Spleen (tissue), 11 donors: ENCODE data around the gene MATR3. TPM values are rescaled to one million over a fixed set of nuclear protein-coding genes. Genes with fewer than 3 reads are reported as not detected.
"Not testable (repeated sequence)": the region's sequence is repeated elsewhere in the genome, so short reads cannot be mapped to it uniquely, and the experiment has no call there.

Experiments
- DNase-seq: peaks from one replicate; pipeline ENCODE4 v3.0.0-alpha.2; 2020
- H3K27ac ChIP-seq, 8 donors: fragments of 200-600 bp; sonication (generic) in 7 of 8; 1 replicate in 4 of 8; 2 replicates in 4 of 8; pipeline versions ENCODE4 v1.5.0 to v1.8.0; 2016 to 2021; ENCODE audit warnings: inconsistent platforms in 4 of 8, mild to moderate bottlenecking in 4 of 8, moderate library complexity in 1 of 8
- H3K27me3 ChIP-seq, 7 donors: fragments of 200-600 bp; sonication (generic) in 6 of 7; replicated peaks in 1 of 7; 1 replicate in 4 of 7; 2 replicates in 3 of 7; pipeline versions ENCODE4 v1.5.0 to v1.8.0; 2016 to 2021; ENCODE audit warnings: inconsistent platforms in 3 of 7, mild to moderate bottlenecking in 1 of 7
- H3K36me3 ChIP-seq, 6 donors: fragments of 200-600 bp; sonication (generic) in 5 of 6; 1 replicate in 4 of 6; 2 replicates in 2 of 6; pipeline versions ENCODE4 v1.5.0 to v1.8.0; 2016 to 2021; ENCODE audit warnings: inconsistent platforms in 2 of 6
- H3K4me1 ChIP-seq, 6 donors: fragments of 200-600 bp; sonication (generic) in 5 of 6; 1 replicate in 3 of 6; 2 replicates in 3 of 6; pipeline versions ENCODE4 v1.5.0 to v1.8.0; 2016 to 2021; ENCODE audit warnings: inconsistent platforms in 3 of 6
- H3K4me3 ChIP-seq, 8 donors: fragments of 200-600 bp; sonication (generic) in 7 of 8; 1 replicate in 4 of 8; 2 replicates in 4 of 8; pipeline versions ENCODE4 v1.5.0 to v1.8.0; 2016 to 2021; ENCODE audit warnings: inconsistent platforms in 4 of 8, mild to moderate bottlenecking in 4 of 8, moderate library complexity in 2 of 8
- H3K9me3 ChIP-seq, 8 donors: fragments of 200-600 bp; sonication (generic) in 7 of 8; 1 replicate in 4 of 8; 2 replicates in 4 of 8; pipeline versions ENCODE4 v1.5.0 to v1.8.0; 2016 to 2021; ENCODE audit warnings: inconsistent platforms in 4 of 8
- CTCF ChIP-seq, 11 experiments: fragments of 200-600 bp in 7 of 11; fragments of 450-650 bp in 4 of 11; sonication (generic) in 4 of 11; IDR thresholded peaks in 8 of 11; conservative IDR thresholded peaks in 3 of 11; 1 replicate in 7 of 11; 2 replicates in 4 of 11; pipeline versions ENCODE4 v1.4.0 to v1.8.0; 2016 to 2021; ENCODE audit warnings: antibody characterized with exemption in 11 of 11, inconsistent platforms in 4 of 11, mild to moderate bottlenecking in 1 of 11
- POLR2A ChIP-seq, 3 donors: fragments of 450-650 bp; IDR thresholded peaks; one replicate each; pipeline ENCODE4 v1.5.1; 2017; ENCODE audit warnings: antibody characterized with exemption in 3 of 3, mild to moderate bottlenecking in 1 of 3
- POLR2AphosphoS5 ChIP-seq, 3 donors: sonication (generic); formaldehyde crosslinking; IDR thresholded peaks; one replicate each; pipeline ENCODE4 v1.5.1; 2017; ENCODE audit warnings: antibody characterized with exemption in 3 of 3
- WGBS, 5 donors: extraction: QIAGEN DNeasy Blood & Tissue Kit in 3 of 5; methylation state at CpG; one replicate each; pipeline versions ENCODE4 v1.1.5 to v1.1.7; 2013 to 2018; 5-methylcytosine and 5-hydroxymethylcytosine counted together
- intact Hi-C: fragments of 100-400 bp; cut with DNase I; formaldehyde crosslinking; loops from one replicate; pipeline ENCODE4 v1.15.0; 2023; ENCODE audit warnings: low total_unique reads
- polyA plus RNA-seq, 3 donors: library from polyadenylated mRNA; stranded (reverse); fragments of 200-250 nt; gene quantifications; one replicate each; pipeline ENCODE4 v1.2.1, GENCODE V29; 2013
- total RNA-seq, 7 donors: library from RNA; depleted of rRNA in 3 of 7; stranded (reverse); fragments of >200 nt in 3 of 7; fragmentation: NEBNext Ultra II Directional in 4 of 7; extraction: Animal tissue kit (Norgen Biotek cat#: 25700) in 4 of 7; gene quantifications; one replicate each; pipeline versions ENCODE4 v1.1.0 to v1.2.1, GENCODE V29; 2016 to 2021
- donor health status: healthy with polysubstance abuse.
- donor health status: DM: no; HTN: no; CAD: no; lungs with moderate emphysema.
- donor health status: DM: no; HTN: no; CAD: no.
- donor health status: Bipolar disorder and iron deficiency.
- donor health status: healthy.
- donor health status: DM: no; HTN: no; CAD: no.
- donor health status: DM: yes; HTN: yes; CAD: no.

MATR3 gene
- total and polyA plus RNA-seq, 10 donors: 114 to 251 (median 206) TPM

GRCh38 chr5:139304391-139305324 lies 11.1 kb downstream of the MATR3 start:
- Histone ChIP-seq H3K36me3 (no peaks in the 10 kb centered on the region), H3K4me1 (peaks cover 76 to 100% (median 100%) of the 10 kb centered on the region in 6 donors), H3K27ac (peak overlapping the region in 2 of 8 donors; percentile 1 to 5), H3K4me3 (no peak overlapping the region), H3K9me3 (no peaks in the 10 kb centered on the region), H3K27me3 (no peaks in the 10 kb centered on the region)
- no peak for TF ChIP-seq POLR2AphosphoS5 (IDR thresholded peaks at IDR 0.05)
- no peak for TF ChIP-seq POLR2A (IDR thresholded peaks at IDR 0.05)
- no peak for DNase-seq
- intact Hi-C loops: no loop called here
- 41 to 68% (median 50%) methylated on average over 3 of the region's 3 CpGs for WGBS, 5 donors

- 16 to 31% (median 20%) methylated on average over 1 of the region's 1 CpG for WGBS, 5 donors
- no peak overlapping the region for H3K4me3 ChIP-seq
- no peaks in the 10 kb centered on the region for H3K9me3 ChIP-seq
- peaks cover 74 to 100% (median 100%) of the 10 kb centered on the region in 6 donors for H3K4me1 ChIP-seq
- peaks cover 0 to 4% (median 0%) of the 10 kb centered on the region in 6 donors for H3K36me3 ChIP-seq
- intact Hi-C loops: no loop called here
- TF ChIP-seq POLR2A (IDR thresholded peaks at IDR 0.05) (no peak), POLR2AphosphoS5 (IDR thresholded peaks at IDR 0.05) (no peak), CTCF (IDR thresholded peaks at IDR 0.05 in 8 of 11, conservative IDR thresholded peaks at IDR 0.05 in 3 of 11) (no peak)
- DNase-seq: no peak
- H3K27ac ChIP-seq: no peak overlapping the region
- no peaks in the 10 kb centered on the region for H3K27me3 ChIP-seq
Measured at GRCh38 chr5:139306197-139306596, 12.7 kb downstream of the MATR3 start.

DNA sequence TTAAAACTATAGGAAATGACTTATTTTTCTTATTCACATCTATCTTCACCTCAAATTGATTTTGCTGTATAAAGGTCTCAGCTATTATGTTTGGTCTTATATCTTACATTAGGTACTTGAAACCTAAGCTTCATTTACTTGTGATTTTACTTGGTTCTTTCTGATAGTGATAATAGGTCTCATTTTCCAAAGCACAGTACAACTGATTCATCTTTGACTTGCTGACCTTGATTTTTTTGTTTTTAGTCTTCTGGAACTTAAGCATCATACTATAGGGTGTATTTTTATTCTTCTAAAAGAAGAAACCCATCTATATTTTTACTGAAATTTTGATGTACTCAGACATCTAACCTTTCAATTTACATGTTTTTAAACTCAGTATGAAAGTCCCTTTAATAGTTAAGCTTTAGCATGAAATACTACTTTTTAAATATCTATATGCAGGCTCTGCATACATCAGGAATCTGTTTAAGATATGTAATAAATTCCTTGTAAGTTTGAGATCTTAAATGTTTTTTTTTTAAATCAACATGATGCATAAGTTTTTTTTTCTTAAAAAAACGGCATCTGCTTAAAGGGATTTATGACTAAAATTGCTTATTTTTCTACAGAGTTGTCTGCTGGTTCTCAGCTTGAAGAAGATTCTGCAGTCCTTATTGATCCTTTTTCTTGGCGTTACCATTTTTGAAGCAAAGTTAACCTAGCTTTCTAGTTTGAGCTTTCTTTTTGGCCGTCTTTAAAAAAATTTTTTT lies 13.3 kb downstream of the MATR3 start:
- no peak overlapping the region for H3K4me3 ChIP-seq
- no peak for TF ChIP-seq CTCF (IDR thresholded peaks at IDR 0.05 in 8 of 11, conservative IDR thresholded peaks at IDR 0.05 in 3 of 11)
- no peak for TF ChIP-seq POLR2A (IDR thresholded peaks at IDR 0.05)
- no peak for TF ChIP-seq POLR2AphosphoS5 (IDR thresholded peaks at IDR 0.05)
- H3K9me3 ChIP-seq: no peaks in the 10 kb centered on the region
- intact Hi-C loops: no loop called here
- no peak for DNase-seq
- WGBS, 5 donors: 64 to 80% (median 71%) methylated on average over 3 of the region's 3 CpGs
- H3K27ac ChIP-seq: no peak overlapping the region
- H3K27me3 ChIP-seq: no peaks in the 10 kb centered on the region
- peaks cover 74 to 100% (median 99%) of the 10 kb centered on the region in 6 donors for H3K4me1 ChIP-seq
- peaks cover 0 to 7% (median 0%) of the 10 kb centered on the region in 6 donors for H3K36me3 ChIP-seq

DNA sequence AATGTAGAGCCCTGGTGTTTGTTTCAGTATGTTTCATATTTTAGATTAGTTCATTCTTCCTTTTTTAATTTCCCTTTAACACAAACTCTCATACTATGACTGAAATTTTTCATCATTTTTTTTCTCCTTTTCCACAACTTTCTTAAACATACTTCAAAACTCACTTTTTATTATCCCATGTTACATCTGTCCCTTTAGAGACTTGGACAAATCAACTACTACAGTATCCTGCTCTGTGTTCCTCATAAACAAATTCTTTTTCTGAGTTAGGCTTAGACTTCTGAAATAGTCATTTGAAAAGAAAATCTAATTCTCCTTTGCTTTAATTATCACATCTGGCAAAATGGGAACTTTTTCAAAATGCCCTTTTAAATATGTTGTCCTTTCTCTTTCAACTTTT lies 15.3 kb downstream of the MATR3 start:
- TF ChIP-seq CTCF (IDR thresholded peaks at IDR 0.05 in 8 of 11, conservative IDR thresholded peaks at IDR 0.05 in 3 of 11): no peak
- TF ChIP-seq POLR2AphosphoS5 (IDR thresholded peaks at IDR 0.05): no peak
- no peak for TF ChIP-seq POLR2A (IDR thresholded peaks at IDR 0.05)
- Histone ChIP-seq H3K27me3 (no peaks in the 10 kb centered on the region), H3K4me3 (no peak overlapping the region), H3K36me3 (peaks cover 0 to 12% (median 0%) of the 10 kb centered on the region in 6 donors), H3K9me3 (no peaks in the 10 kb centered on the region), H3K4me1 (peaks cover 66 to 100% (median 97%) of the 10 kb centered on the region in 6 donors), H3K27ac (no peak overlapping the region)
- no peak for DNase-seq
- intact Hi-C loops: no loop called here

GRCh38 chr5:139310715-139311186 lies 17.2 kb downstream of the MATR3 start:
- H3K4me3 ChIP-seq: peak overlapping the region in 1 of 8 donors; percentile 25
- peaks cover 61 to 100% (median 88%) of the 10 kb centered on the region in 6 donors for H3K4me1 ChIP-seq
- DNase-seq, H3K9me3 ChIP-seq, intact Hi-C loops, H3K27me3 ChIP-seq: not testable (repeated sequence)
- peaks cover 0 to 30% (median 6%) of the 10 kb centered on the region in 6 donors for H3K36me3 ChIP-seq
- peak overlapping the region in 1 of 8 donors; percentile 7 for H3K27ac ChIP-seq
- 81 to 86% (median 83%) methylated on average over 9 of the region's 9 CpGs for WGBS, 5 donors
